IPS DF 4.7 (cell line): ENCODE measurements around the gene HOXC9.

Experiments used
- DNase-seq: peaks from one replicate; pipeline ENCODE4 v3.0.0-alpha.2; 2013; ENCODE audit warnings: low spot score; ENCODE audit errors: extremely low read depth

Gene HOXC9

DNA sequence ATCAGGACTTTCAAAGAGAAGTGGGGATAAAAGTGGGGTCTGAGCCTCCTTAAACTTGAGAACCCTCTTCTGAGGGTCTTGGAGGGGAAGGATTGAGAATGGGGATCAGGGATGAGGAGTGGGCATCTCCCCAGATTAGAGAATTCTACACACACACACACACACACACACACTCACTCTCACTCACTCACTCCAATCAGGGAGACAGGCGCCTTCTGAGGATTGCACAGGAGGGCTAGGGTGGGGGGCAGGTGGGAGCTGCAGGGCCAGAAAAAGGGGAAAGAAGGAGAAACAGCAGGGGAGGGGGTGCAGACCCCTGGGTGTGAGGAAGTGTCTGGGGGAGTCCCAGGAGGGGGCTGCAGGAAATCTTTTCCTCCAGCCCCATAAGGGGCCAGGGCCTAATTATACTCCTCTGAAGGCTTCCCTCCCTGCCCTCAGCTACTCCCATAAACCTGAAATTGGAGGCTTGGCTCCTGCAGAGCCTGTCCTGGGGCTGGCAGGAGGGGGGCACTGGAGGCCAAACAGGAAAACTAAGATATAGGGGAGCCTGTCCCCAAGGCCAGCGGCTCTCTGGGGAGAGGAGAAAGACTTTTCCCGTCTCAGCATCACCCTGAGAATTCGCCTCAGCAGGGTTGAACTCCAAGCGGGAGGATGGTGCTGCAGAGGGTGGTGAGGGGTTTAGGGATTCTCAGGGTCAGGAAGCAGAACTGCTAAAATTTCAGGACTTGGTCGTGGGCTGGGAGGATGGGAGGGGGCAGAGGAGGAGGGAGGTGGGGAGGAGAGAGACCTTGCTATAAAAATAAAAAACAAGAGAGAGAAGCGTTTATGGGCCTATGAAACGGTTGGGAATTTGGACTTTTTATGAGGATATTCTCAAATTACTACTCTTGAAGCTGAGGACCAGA is 1.6 kb downstream of the HOXC9 start:
- DNase-seq: no peak

DNA sequence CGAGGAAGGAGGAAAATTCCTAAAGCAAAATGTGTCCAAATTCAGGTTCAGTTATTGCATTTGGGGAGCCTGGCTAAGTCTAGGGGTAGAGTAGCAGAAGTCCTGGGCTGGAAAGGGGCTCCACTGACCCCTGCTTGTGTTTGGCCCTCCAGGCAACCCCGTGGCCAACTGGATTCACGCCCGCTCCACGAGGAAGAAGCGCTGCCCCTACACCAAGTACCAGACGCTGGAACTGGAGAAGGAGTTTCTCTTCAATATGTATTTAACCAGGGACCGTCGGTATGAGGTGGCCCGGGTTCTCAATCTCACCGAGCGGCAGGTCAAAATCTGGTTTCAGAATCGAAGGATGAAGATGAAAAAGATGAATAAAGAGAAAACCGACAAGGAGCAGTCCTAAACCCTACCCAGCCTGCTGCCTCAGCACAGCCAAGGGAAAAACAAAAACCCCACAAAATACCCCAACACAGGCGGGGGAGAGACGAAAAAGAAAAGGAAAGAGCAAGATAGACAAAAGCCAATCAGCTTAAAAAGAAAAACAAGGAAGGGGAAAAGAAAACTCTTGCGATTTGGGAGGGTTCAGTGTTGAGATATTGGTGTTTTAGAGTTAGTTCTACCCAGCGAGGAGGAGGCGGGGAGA is 2.4 kb downstream of the HOXC9 start:
- no peak for DNase-seq

DNA sequence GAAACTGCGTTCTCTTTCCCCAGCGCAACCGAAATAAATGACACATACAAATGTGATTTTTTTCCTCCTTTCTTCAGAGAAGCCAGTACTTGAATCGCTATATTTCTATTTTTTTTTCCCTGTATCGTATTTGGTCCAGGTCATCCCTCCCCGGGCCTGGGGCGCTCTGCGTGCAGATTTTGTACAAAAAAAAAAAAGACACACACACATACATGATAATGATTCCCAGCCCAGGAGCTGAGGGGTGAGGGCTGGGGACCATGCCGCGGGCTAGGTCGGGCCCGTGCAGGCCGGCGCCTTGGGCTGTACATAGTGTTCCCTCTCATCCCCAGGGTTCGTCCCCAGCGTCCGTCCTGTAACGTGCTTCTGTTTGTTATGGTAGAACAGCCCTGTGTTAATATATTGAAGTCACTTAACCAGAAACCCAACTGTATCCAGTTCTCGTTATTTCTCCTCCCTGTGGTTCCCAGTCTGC is 3.0 kb downstream of the HOXC9 start:
- DNase-seq: no peak

DNA sequence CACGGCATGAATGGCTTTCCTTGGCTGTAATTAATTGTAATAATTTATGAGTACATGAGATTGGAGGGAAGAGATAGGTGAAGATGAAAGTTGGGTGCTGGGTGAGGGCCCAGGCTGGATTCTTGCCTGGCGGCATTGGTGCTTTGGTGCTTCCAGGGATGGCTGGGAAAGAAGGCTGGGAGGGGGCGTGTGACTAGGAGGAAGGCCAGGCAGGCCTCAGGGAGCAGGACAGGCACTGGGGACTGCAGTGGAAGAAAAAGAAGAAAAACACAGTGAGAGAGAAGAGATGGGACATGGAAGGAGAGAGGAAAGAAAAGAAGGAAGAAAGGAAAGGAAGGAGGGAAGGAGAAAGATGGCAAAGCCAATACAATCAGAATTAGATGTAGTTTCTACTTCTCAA is 3.7 kb downstream of the HOXC9 start:
- DNase-seq: no peak

DNA sequence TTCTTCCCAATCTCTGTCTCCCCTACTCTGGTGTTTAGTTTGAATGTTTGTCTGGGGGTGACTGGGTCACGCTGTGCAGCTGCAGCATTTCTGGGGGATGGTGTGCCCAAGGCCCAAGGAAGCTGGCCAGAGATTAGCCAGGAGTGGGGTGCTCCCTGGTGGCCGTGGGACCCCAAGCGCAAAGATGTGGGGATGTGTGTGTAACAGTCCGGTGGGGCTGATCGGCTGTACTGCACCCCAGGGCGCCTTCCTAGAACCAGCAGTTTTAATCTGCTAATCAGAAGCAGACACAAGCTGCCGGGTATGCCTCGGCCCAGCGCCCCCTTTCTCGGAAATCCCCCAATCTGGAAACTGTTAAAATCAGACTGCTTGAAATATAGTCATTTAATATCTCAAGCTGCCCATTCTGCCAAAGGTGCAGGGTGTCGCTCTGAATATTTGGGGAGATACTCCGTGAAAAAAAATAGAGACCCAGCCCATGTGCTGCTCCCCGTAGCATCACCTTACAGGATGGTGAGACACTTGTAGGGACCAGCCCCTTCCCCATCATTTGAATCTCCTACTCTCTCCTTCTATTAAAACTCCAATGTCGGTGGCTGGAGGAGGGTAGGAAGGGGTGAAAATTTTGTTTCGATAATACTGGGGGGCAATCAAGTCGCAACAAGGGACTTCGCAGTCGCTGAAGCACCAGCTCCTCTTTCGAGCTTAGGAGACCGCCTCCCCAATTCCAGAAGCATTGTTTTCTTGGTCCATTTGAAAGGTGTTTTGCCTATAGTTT is 4.3 kb downstream of the HOXC9 start:
- no peak for DNase-seq

DNA sequence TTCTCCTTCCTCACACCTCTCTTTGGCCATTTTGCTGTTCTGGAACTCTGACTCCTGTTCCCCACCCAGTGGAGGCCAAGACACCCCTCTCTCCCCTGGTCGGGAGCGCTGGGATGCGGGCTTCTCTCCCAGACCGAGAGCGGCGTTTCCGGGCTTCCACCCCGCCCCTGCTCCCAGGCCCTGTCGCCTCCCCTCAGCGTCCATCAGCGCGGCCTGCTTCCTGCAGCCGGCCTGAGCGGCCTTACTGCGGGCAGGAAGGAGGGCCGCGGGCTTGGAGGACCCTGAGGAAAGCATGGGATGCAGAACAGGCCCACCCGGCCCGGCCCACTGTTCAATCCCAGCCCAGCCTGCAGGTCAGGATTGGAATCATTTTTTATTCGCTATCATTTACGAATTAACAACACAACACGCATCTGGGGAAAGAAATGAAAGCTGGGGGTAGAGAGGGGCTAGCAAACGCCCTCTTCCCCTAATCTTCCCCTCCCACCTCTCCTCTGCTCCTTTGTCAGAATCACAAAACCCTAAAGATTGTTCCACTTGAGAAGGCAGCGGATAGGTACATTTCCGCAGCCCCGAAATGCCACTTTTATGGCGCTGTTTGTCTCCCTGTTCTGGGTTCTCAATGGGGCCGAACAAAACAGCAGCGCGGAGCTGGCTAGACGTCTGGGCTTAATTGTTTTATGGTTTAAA is 5.0 kb downstream of the HOXC9 start:
- no peak for DNase-seq

DNA sequence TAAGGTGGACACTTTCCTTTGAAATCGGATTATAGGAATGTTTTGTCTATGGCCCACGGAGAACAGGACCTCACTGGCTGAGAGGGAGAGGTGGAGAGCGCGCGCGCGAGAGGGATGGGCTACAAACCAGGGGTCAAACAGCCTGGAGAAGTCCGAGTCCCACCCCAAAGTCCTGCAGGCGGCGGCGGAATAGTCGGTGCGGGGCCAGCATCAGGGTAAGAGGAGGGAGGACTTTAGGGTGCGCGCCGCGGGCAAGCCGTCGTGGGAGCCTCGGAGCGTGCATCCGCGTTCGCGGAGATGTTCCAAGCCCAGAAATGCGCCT is 5.5 kb downstream of the HOXC9 start:
- DNase-seq: no peak

DNA sequence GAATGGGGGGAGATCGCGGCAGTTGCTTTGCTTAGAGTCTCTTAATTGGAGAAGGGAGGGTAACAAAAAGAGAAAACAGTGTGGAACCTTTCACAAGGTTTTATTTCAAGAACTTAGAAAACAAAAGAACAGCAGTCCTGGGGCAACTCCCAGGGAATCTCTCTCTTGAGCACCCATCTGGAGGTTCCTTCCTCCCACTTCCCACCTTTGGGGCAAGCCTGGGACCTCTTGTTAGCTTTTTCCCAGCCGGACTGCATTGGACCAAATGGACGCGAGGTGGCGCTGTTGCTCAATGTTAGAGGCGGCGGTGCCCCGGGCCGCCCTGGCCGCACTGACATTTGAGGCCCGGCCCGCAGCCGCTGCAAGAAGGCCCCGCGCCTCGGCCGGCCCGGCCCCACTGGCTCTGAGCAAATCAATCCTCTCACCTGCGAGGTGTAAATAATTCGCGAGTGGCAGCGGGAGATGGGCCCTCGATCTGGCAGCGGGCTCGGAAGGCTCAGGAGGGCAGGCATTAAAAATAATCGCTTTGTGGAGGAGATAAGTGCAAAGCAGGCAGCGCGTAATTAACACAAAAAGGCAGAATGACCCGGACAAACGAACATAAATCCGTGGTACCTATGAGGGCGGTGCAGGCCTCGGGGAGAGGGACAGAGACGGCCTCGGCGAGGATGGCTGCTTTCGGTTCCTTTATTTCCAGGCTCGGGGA is 6.0 kb downstream of the HOXC9 start:
- no peak for DNase-seq

DNA sequence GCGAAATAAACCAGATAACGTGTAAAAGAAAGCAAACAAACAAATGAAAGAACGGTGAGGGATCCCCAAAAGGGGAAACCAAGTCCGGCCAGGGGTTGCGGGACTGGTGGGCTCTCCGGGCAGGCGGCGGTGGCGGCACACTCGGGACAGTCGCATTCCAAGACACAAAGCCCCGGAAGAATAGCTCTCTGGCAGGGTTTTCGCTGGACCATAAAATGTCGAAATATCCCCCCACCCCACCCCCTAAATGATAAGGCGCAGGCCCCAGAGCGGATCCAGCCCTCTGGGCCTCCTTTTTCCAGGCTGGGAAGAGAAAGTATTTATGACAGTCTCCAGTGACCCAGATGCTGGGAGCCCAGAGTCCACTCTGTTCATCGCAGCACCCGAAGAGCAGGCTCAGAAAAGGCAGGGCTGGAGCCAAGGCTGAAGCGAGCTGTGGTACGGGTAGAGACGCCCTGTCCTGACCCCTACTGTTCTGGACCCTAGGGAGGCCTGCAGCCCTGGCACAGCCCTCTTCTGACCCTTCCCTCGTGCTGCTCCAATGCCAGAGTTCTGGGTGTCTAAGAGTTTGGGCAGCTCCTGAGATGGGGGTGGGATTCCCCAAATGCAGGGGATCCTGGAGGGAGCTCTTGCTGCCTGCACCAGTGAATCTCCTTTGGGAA is 6.7 kb downstream of the HOXC9 start:
- no peak for DNase-seq

DNA sequence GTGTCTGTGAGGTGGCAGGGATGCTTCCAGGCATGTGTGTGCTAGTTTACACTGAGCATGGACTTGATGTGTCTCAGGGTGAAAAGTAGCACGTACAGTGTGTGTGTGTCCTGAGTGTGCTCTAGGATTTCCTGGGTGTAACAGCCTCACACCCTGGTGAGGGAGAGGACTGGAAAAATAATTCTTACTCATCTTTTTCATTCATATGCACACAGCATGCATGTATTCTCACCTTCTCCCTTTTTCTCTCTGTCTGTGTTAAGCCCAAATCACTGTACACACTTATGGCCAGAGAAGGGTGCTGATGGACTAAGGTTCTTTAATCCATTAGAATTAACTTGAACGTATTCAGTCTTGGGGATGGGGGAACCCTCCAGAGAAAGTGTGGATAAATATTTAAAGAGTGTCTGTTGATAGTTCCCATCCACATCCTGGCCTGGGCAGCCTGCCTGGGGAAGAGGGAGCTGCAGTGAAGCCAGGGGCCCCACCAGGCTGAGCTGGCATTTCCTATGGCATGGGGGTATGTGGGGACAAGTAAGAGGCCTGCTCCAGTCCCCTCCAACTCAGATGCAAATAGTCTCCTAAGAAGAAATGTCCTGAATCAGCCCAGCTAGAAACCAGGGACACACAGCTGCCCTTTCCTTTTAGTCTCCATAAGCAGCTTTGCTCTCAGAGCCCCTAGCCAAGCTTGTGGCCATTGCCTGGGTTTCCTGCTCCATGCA is 7.7 kb downstream of the HOXC9 start:
- DNase-seq: no peak

DNA sequence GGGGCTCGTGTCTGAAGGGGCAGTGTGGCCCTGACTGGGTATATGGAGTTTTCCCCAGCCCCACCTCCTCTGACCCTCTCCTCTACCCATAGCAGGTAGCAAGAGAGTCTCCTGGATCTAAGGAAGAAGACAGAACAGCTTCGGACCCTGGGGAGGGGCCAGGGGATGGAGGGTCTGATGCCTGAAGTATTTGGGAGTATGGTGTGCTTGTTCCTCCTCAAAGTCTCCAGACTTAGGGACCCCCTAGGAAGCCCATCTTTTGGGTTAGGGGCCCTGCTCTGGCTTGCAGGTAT is 8.2 kb downstream of the HOXC9 start:
- no peak for DNase-seq

DNA sequence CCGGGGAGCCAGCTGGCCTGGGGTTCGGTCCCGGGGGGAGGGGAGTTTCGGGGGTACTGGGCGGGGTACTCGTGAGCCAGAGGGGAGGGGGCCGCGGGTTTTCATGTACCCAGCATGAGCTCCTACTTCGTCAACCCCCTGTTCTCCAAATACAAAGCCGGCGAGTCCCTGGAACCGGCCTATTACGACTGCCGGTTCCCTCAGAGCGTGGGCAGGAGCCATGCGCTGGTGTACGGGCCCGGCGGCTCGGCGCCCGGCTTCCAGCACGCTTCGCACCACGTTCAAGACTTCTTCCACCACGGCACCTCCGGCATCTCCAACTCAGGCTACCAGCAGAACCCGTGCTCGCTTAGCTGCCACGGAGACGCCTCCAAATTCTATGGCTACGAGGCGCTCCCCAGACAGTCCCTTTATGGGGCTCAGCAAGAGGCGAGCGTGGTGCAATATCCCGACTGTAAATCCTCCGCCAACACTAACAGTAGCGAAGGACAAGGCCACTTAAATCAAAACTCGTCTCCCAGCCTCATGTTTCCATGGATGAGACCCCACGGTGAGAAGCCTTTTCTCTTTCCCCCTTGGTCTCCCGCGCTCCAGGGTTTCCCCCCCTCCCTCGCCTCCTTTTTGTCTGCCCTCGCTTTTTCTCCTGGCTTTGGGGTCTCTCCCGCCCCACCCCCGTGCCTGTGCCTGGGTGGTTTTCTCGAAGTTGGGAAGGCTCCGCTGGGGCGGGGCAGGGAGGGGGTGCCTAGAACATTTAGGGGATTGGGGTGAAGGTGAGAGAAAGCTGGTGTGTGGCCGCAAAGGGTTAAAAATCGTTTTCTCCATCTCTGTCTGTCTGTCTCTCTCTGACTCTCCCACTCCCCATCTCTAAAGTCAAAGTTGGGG is 9.5 kb downstream of the HOXC9 start:
- no peak for DNase-seq

DNA sequence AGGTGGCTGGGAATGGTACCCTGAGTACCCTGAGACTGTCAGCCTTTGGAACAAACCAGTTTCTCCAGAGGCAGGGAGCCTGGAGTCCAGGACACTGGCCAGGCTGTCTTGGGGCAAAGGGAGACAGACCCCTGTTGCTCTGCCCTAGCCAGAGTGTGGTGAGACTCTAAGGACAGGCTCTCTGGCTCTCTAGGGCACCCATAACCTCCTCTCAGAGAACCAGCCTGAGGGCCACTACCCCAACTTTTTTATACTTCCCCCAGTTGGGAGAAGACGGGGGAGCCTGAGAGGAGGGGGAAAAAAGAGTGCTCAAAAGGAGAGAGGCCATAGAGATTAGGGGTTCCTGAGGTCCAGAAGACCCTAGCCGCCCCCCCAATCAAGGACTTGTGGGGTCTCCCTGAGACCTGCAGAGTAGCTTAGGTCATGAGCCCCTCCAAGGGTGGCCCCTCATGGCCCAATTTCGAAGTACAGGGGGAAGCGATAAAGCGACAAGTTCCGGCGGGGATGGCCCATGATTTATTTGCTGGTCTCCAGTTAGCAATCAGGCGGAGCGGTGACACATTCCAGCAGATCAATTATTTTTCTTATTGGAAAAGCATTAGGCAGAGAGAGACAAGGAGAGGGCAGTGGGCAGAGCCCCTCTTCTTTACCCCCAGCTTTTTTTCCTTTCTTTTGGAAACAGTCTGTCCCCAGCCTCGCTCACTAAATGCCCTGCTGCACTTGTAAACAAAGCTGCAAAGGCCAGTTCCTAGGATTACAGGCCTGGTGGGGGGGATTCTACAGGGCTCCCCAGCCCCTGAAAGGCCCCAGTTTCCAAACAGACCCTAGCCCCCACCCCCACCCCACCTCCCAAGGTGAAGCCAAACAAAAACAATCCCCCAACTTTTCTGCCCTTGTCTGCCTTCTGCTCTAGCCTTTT is 10.4 kb downstream of the HOXC9 start:
- no peak for DNase-seq

DNA sequence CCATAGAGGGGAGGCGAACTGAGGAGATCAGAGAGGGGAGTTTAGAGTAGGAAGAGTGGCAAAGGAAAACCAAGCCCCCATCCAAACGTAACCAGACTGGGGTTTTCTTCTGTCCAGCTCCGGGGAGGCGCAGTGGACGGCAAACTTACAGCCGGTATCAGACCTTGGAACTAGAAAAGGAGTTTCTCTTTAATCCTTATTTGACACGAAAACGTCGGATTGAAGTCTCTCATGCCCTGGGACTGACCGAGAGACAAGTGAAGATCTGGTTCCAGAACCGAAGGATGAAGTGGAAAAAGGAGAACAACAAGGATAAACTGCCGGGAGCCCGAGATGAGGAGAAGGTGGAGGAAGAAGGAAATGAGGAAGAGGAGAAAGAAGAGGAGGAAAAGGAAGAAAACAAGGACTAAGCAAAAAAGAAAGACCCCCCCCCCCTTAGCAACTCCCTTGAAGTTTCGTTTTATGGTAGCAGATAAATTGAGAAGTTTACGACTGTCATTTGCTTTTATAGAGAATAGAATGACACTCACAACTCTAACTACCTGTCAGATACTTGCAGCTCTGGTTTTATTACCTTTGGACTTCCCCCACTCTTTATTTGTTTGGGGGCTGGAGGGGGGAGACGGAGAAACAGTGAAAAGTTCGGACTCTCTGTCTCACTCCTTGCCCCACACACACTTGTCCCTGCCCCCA is 11.2 kb downstream of the HOXC9 start:
- no peak for DNase-seq

DNA sequence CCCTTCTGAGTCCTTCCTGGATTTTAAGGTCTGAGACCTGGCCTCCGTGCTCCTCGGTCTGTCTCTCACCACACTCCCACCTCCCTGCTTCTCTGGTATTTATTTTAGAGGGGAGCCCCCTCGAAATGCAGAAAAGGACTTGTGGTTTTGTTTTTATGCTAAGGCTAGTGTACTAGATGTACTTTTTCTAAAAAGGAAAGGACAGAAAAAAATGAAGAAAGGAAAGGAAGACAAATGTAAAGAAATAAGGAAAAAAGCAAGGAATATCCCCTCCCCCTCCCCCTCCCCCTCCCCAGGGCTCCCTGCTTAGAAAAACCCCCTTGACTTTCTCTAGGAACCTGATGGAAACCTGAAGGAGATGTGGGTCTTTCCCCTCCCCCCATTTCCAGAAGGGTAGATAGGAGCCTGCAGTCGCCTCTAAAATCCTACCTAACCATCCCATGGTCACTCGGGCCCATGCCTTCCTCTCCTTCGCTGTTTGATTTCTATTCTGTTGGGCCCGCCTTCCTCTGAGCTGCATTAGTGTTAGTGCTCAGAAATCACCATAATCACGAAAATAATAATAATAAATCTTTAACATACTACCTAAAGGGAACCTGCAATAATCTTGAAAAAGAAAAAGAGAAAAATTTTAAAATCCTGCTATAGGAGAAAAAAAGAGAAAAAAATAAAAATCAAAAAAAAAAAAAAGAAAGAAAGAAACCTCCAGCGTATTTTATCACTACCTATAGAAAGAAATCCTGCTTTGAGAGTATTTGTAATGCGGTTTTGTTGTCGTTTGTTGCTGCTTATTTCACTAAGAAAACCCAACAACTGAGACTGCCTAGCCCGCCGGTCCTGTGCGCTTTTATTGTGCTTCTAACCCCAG is 11.9 kb downstream of the HOXC9 start:
- no peak for DNase-seq

DNA sequence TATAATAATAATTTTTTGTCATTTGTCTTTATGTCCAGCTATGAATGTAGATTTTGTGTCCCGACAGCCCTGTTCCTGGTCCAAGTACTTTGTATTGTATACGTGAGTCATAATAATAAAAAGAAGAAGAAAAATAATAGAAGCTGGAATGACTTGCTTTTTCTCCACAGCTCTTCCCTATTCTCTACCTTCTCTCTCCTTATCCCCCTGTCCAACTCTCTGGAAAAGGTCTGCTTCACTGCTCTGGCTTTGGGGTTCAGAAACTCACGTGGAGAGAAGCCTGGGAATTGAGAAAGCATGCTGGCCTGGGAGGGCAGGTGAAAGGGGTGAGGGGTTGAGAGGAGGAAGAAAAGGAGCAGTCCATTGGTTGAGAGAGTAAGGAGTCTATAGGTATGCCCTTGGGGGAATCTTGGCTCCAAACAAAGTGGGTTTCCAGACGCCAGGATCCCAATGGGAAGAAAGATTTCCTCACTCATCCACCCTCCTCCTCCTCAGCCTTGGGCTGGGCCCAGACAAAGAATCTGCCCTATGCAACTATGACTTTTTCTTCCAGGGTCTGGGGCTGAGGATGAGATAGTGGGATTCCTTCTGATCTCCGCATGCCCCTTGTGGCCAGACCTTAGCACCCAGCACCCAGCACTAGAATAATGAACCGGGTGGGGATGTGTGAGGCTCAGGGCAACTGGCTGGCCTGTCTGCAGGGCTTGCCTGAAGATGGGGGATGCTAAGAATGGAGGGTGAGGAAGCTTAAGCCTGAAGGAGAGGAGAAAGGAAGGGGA is 12.9 kb downstream of the HOXC9 start:
- DNase-seq: no peak
